Measurements from ENCODE around the gene KLHDC7B. TPM values are rescaled to one million over a fixed set of nuclear protein-coding genes. Genes with fewer than 3 reads are reported as not detected.

The KLHDC7B gene
- total and polyA plus RNA-seq, 2 of the 13 experiments (the other 11 are each of a cell fraction or from before 2014, with no cell fraction given) = 0.11 TPM; not detected in 1

- TF ChIP-seq CEBPZ (IDR thresholded peaks at IDR 0.05; ENCODE audit: low read length) (no peak), HNRNPUL1 (IDR thresholded peaks at IDR 0.05; ENCODE audit: low read depth, low read length) (no peak), POLR2G (IDR thresholded peaks at IDR 0.05; ENCODE audit: low read depth, low read length) (peak; percentile 85), MTF1 (CRISPR knock-in tag; IDR thresholded peaks at IDR 0.05) (no peak), CENPT (CRISPR knock-in tag; IDR thresholded peaks at IDR 0.05; ENCODE audit: low read depth) (0 out of 2 replicates have a peak, but pooled peaks have one; percentile 15), SAFB2 (CRISPR knock-in tag; IDR thresholded peaks at IDR 0.05; ENCODE audit: borderline replicate concordance, low read depth) (peak; percentile 78; the same call in 1 of the 2 replicates), CBFB (CRISPR knock-in tag; IDR thresholded peaks at IDR 0.05) (peak; percentile 67; the same call in 1 of the 2 replicates), GPBP1L1 (CRISPR knock-in tag; IDR thresholded peaks at IDR 0.05) (no peak), HNRNPLL (IDR thresholded peaks at IDR 0.05; ENCODE audit: low read depth, low read length, poor library complexity, severe bottlenecking) (peak; percentile 67), ZNF782 (CRISPR knock-in tag; IDR thresholded peaks at IDR 0.05; ENCODE audit: borderline replicate concordance) (no peak; the same call in 1 of the 2 replicates), DZIP1 (CRISPR knock-in tag; IDR thresholded peaks at IDR 0.05) (no peak), FOXK1 (CRISPR knock-in tag; IDR thresholded peaks at IDR 0.05; ENCODE audit: borderline replicate concordance, low read depth) (peak; percentile 38), MYC (CRISPR knock-in tag; IDR thresholded peaks at IDR 0.05; ENCODE audit: borderline replicate concordance) (peak; percentile 75; the same call in 1 of the 2 replicates), ARID2 (CRISPR knock-in tag; IDR thresholded peaks at IDR 0.05; ENCODE audit: borderline replicate concordance) (no peak), TEF (CRISPR knock-in tag; IDR thresholded peaks at IDR 0.05) (no peak), HOXA9 (CRISPR knock-in tag; IDR thresholded peaks at IDR 0.05; ENCODE audit: borderline replicate concordance) (0 out of 2 replicates have a peak, but pooled peaks have one; percentile 41), ZNF709 (CRISPR knock-in tag; IDR thresholded peaks at IDR 0.05) (peak; percentile 33; the same call in 1 of the 2 replicates), ZNF572 (CRISPR knock-in tag; IDR thresholded peaks at IDR 0.05) (peak; percentile 67; the same call in 1 of the 2 replicates), ATF7 (IDR thresholded peaks at IDR 0.05) (no peak), ATF7 (CRISPR knock-in tag; IDR thresholded peaks at IDR 0.05) (no peak), ZNF558 (CRISPR knock-in tag; IDR thresholded peaks at IDR 0.05; ENCODE audit: borderline replicate concordance) (peak; percentile 85; the same call in 1 of the 2 replicates)
These were observed 20.4 kb upstream of the KLHDC7B start, which contains the start of gene SCO2 (continued) for GRCh38 chr22:50525104-50525857.
